Neuronal stem cell (in vitro differentiated cells): ENCODE data around the gene ETS1.

ENCODE experiments used
- DNase-seq: peaks from one replicate; pipeline ENCODE4 v3.0.0-alpha.2; 2013; ENCODE audit warnings: low spot score
- H2AFZ ChIP-seq: one replicate; pipeline ENCODE4 v1.6.1; 2013; ENCODE audit warnings: mild to moderate bottlenecking, low read length, inconsistent platforms
- H2AK5ac ChIP-seq: 2 replicates; pipeline ENCODE4 v1.6.1; 2013; ENCODE audit warnings: low read depth, mild to moderate bottlenecking, inconsistent platforms, low read length, moderate library complexity, mixed read lengths
- H2BK120ac ChIP-seq: 2 replicates; pipeline ENCODE4 v1.6.1; 2013; ENCODE audit warnings: low read depth, mild to moderate bottlenecking, inconsistent platforms, low read length, moderate library complexity, mixed read lengths
- H2BK12ac ChIP-seq: one replicate; pipeline ENCODE4 v1.6.1; 2013; ENCODE audit warnings: low read length, inconsistent platforms
- H2BK15ac ChIP-seq: 2 replicates; pipeline ENCODE4 v1.6.1; 2013; ENCODE audit warnings: mild to moderate bottlenecking, low read length, inconsistent platforms, mixed read lengths
- H2BK5ac ChIP-seq: one replicate; pipeline ENCODE4 v1.6.1; 2013; ENCODE audit warnings: inconsistent platforms, mild to moderate bottlenecking, low read length, moderate library complexity
- H3K14ac ChIP-seq: one replicate; pipeline ENCODE4 v1.6.1; 2013; ENCODE audit warnings: low read length, inconsistent platforms
- H3K18ac ChIP-seq: 2 replicates; pipeline ENCODE4 v1.6.1; 2013; ENCODE audit warnings: low read length, inconsistent platforms
- H3K23ac ChIP-seq: 2 replicates; pipeline ENCODE4 v1.6.1; 2013; ENCODE audit warnings: low read depth, mild to moderate bottlenecking, mixed read lengths, low read length, inconsistent platforms; ENCODE audit not compliant: poor library complexity
- H3K27ac ChIP-seq: replicated peaks from 3 replicates; pipeline ENCODE4 v1.5.1; 2013; ENCODE audit warnings: low read length, inconsistent platforms
- H3K27me3 ChIP-seq, 3 experiments: 2 replicates each; pipeline ENCODE4 v1.6.1; 2013; ENCODE audit warnings: low read length in 3 of 3, mild to moderate bottlenecking in 2 of 3, inconsistent platforms in 1 of 3, low read depth in 1 of 3, mixed read lengths in 1 of 3, moderate library complexity in 1 of 3; ENCODE audit not compliant: control insufficient read depth in 3 of 3, insufficient read depth in 3 of 3
- H3K36me3 ChIP-seq, 2 donors: replicated peaks in 1 of 2; 2 replicates each; pipeline ENCODE4 v1.6.1; 2013; ENCODE audit warnings: low read length in 2 of 2; ENCODE audit not compliant: control insufficient read depth in 2 of 2, insufficient read depth in 2 of 2
- H3K4ac ChIP-seq: 2 replicates; pipeline ENCODE4 v1.6.1; 2013; ENCODE audit warnings: inconsistent platforms, mild to moderate bottlenecking, low read length, moderate library complexity
- H3K4me1 ChIP-seq, 2 donors: 1 replicate in 1 of 2; 2 replicates in 1 of 2; pipeline ENCODE4 v1.6.1; 2013; ENCODE audit warnings: low read length in 2 of 2, low read depth in 1 of 2; ENCODE audit not compliant: control insufficient read depth in 2 of 2, insufficient read depth in 1 of 2
- H3K4me2 ChIP-seq: one replicate; pipeline ENCODE4 v1.6.1; 2013; ENCODE audit warnings: mild to moderate bottlenecking, low read length, inconsistent platforms; ENCODE audit not compliant: insufficient read depth, poor library complexity, severe bottlenecking
- H3K4me3 ChIP-seq, 2 donors: 2 replicates each; pipeline ENCODE4 v1.5.1; 2013; ENCODE audit warnings: low read length in 2 of 2, mild to moderate bottlenecking in 2 of 2, inconsistent platforms in 1 of 2, moderate library complexity in 1 of 2
- H3K79me1 ChIP-seq: one replicate; pipeline ENCODE4 v1.6.1; 2013; ENCODE audit warnings: low read depth, mild to moderate bottlenecking, inconsistent platforms, low read length, moderate library complexity
- H3K9ac ChIP-seq: one replicate; pipeline ENCODE4 v1.6.1; 2013; ENCODE audit warnings: mild to moderate bottlenecking, low read depth, low read length, inconsistent platforms; ENCODE audit not compliant: poor library complexity
- H3K9me3 ChIP-seq, 2 donors: replicated peaks in 1 of 2; 2 replicates each; pipeline versions ENCODE3 to v1.6.1; 2013; ENCODE audit warnings: low read length in 2 of 2, mild to moderate bottlenecking in 2 of 2, inconsistent platforms in 1 of 2, low read depth in 1 of 2, mixed read lengths in 1 of 2, moderate library complexity in 1 of 2; ENCODE audit not compliant: control insufficient read depth in 2 of 2, insufficient read depth in 1 of 2
- H4K8ac ChIP-seq: one replicate; pipeline ENCODE4 v1.6.1; 2013; ENCODE audit warnings: low read depth, mild to moderate bottlenecking, inconsistent platforms, low read length, moderate library complexity
- H4K91ac ChIP-seq: one replicate; pipeline ENCODE4 v1.6.1; 2013; ENCODE audit warnings: low read length, low read depth, mild to moderate bottlenecking, inconsistent platforms; ENCODE audit not compliant: poor library complexity
- WGBS, 2 donors: extraction: QIAGEN DNeasy Blood & Tissue Kit; methylation state at CpG; one replicate each; pipeline ENCODE4 v1.1.7; 2013; ENCODE audit warnings: missing lambda C conversion rate in 2 of 2, mixed read lengths in 1 of 2; ENCODE audit not compliant: insufficient read length in 2 of 2, insufficient replicate concordance in 1 of 2; ENCODE audit errors: extremely low coverage in 2 of 2; 5-methylcytosine and 5-hydroxymethylcytosine counted together

The ETS1 gene

DNA sequence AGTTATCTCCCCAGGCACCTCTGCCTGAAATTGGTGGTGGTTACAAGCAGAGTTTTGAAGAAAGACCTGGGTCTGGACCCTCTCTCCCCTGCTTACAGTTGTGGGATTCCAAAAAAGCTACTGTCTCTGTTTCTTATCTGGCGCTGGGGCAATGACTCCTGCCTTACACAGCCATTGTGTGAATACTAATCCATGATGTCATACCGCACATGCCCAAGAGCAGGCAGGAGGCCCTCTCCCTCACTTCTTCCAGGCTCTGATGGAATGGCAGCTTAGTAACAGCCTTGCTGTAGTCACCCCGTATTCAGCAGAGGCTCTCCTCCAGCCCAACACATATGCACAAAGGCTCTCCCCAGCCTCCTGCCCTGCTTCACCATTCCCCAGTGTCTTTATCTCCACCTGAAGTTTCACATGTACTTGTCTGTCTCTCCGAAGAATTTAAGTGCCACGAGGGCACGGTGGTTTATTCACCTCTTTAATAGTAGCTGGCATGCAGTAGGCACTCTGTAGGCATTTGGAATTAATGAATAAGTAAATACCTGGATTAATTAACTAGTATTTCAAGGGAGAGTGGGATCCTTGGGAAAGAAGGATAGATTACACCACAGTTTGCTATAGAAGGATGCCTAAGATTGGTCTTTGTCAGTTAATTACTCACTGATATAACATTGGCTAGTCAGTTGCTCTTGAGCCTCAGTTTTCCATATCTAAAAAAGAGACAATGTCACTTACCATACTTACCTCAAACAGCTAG, 165.6 kb downstream of the ETS1 start:
- Histone ChIP-seq H3K9ac (no peak overlapping the region), H2AFZ (peak overlapping the region; percentile 8), H2BK5ac (no peak overlapping the region), H2BK12ac (no peak overlapping the region), H2AK5ac (no peak overlapping the region), H3K36me3 (no peaks in the 10 kb centered on the region), H3K4ac (no peak overlapping the region), H2BK120ac (no peak overlapping the region), H3K27me3 (no peaks in the 10 kb centered on the region), H4K8ac (no peak overlapping the region), H3K23ac (no peak overlapping the region), H3K27ac (no peak overlapping the region), H3K4me1 (peaks cover 15 to 25% of the 10 kb centered on the region in 2 donors), H4K91ac (no peak overlapping the region), H3K9me3 (no peaks in the 10 kb centered on the region), H3K4me2 (no peak overlapping the region), H3K4me3 (no peak overlapping the region), H3K14ac (no peak overlapping the region), H2BK15ac (no peak overlapping the region), H3K18ac (peak overlapping the region; percentile 25), H3K79me1 (no peaks in the 10 kb centered on the region)
- DNase-seq = no peak
- WGBS, 2 donors = no CpG with 5 or more reads among the region's 6 CpGs

GRCh38 chr11:128420951-128421350, 166.4 kb downstream of the ETS1 start:
- H2AK5ac ChIP-seq = no peak overlapping the region
- no peak overlapping the region for H2BK15ac ChIP-seq
- no peak overlapping the region for H4K91ac ChIP-seq
- no peak overlapping the region for H3K23ac ChIP-seq
- H3K4ac ChIP-seq = no peak overlapping the region
- DNase-seq = no peak
- peaks cover 15 to 25% of the 10 kb centered on the region in 2 donors for H3K4me1 ChIP-seq
- no peak overlapping the region for H3K9ac ChIP-seq
- H3K9me3 ChIP-seq = no peaks in the 10 kb centered on the region
- H2BK120ac ChIP-seq = no peak overlapping the region
- H3K36me3 ChIP-seq = no peaks in the 10 kb centered on the region
- no peak overlapping the region for H2BK12ac ChIP-seq
- no peak overlapping the region for H3K27ac ChIP-seq
- H3K27me3 ChIP-seq = no peaks in the 10 kb centered on the region
- H3K4me3 ChIP-seq = no peak overlapping the region
- no peaks in the 10 kb centered on the region for H3K79me1 ChIP-seq
- no peak overlapping the region for H4K8ac ChIP-seq
- no peak overlapping the region for H2BK5ac ChIP-seq
- H3K14ac ChIP-seq = no peak overlapping the region
- no peak overlapping the region for H3K18ac ChIP-seq
- no peak overlapping the region for H2AFZ ChIP-seq
- no CpG with 5 or more reads among the region's 4 CpGs for WGBS, 2 donors
- H3K4me2 ChIP-seq = no peak overlapping the region

GRCh38 chr11:128420265-128420664, 167.1 kb downstream of the ETS1 start:
- Histone ChIP-seq H2AK5ac (no peak overlapping the region), H3K36me3 (no peaks in the 10 kb centered on the region), H3K4me1 (peaks cover 15 to 25% of the 10 kb centered on the region in 2 donors), H2BK15ac (no peak overlapping the region), H3K79me1 (no peaks in the 10 kb centered on the region), H3K27ac (no peak overlapping the region), H3K4me3 (no peak overlapping the region), H4K8ac (no peak overlapping the region), H3K27me3 (no peaks in the 10 kb centered on the region), H2BK5ac (no peak overlapping the region), H4K91ac (no peak overlapping the region), H3K4ac (no peak overlapping the region), H2AFZ (no peak overlapping the region), H3K18ac (no peak overlapping the region), H3K9ac (no peak overlapping the region), H3K23ac (no peak overlapping the region), H3K9me3 (no peaks in the 10 kb centered on the region), H3K4me2 (no peak overlapping the region), H3K14ac (no peak overlapping the region), H2BK12ac (no peak overlapping the region), H2BK120ac (no peak overlapping the region)
- no peak for DNase-seq
- WGBS, 2 donors = no CpG with 5 or more reads among the region's 4 CpGs

DNA sequence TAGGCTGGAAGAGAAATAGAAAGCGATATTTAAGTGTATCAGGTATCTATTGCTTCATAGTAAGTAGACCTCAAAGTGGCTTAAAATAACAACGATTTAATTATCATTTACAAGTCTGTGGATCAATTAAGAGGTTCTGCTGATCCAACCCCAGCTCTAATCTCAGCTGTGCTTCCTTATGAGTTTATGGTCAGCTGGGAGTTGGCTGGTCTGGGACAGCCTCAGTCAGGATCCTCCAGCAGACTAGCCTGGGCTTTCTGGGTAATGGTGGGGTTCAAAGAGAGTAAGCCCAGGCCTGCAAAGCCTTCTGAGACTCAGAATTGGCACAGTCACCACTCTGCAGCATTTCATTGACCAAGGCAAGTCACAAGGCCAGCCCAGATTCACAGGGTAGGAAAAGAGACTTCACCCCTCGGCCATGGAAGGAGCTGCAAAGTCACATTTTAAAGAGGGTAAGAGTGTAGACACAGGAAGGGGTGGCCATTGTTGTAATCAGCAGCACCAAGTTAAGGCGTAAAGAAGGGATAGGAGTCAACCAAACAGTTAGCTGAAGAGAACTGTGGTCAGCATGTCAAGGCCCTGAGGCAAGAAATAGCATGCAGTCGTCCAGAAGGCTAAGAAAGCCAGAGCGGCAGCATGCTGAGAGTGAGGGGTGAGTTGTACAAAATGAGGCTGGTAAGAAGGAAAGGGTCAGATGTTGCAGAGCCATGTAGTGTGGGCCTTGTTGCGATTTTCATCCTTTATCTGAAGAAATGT, 168.2 kb downstream of the ETS1 start:
- Histone ChIP-seq H3K27ac (no peak overlapping the region), H2BK15ac (no peak overlapping the region), H4K91ac (no peak overlapping the region), H3K4me3 (no peak overlapping the region), H2AK5ac (no peak overlapping the region), H4K8ac (no peak overlapping the region), H3K23ac (no peak overlapping the region), H3K9me3 (no peaks in the 10 kb centered on the region), H3K14ac (no peak overlapping the region), H3K36me3 (no peaks in the 10 kb centered on the region), H3K4ac (no peak overlapping the region), H3K4me1 (peaks cover 8 to 16% of the 10 kb centered on the region in 2 donors), H3K79me1 (no peaks in the 10 kb centered on the region), H2BK120ac (no peak overlapping the region), H2BK5ac (no peak overlapping the region), H3K18ac (no peak overlapping the region), H3K27me3 (no peaks in the 10 kb centered on the region), H2AFZ (no peak overlapping the region), H3K4me2 (no peak overlapping the region), H3K9ac (no peak overlapping the region), H2BK12ac (no peak overlapping the region)
- DNase-seq = no peak
- no CpG with 5 or more reads among the region's 7 CpGs for WGBS, 2 donors
